Measurements from ENCODE around the gene PXN. TPM values are rescaled to one million over a fixed set of nuclear protein-coding genes. Genes with fewer than 3 reads are reported as not detected.
A peak's percentile ranks its signal among the peaks of the same experiment; 100 is the strongest.

Gene PXN
- total and polyA plus RNA-seq, 11 donors, result 34.3 to 103 (median 69.9) TPM

GRCh38 chr12:120261951-120262851, 3.3 kb downstream of the PXN start:
- Histone ChIP-seq H3K9me3 (no peaks in the 10 kb centered on the region), H3K4me3 (peak overlapping the region in 11 of 12 donors; percentile 91 to 100 (median 98)), H3K4me1 (peaks cover 14 to 80% (median 73%) of the 10 kb centered on the region in 12 donors), H3K36me3 (peaks cover 0 to 16% (median 0%) of the 10 kb centered on the region in 9 donors), H3K27ac (peak overlapping the region; percentile 88 to 99 (median 97)), H3K27me3 (no peaks in the 10 kb centered on the region)
- WGBS, 4 donors, result 46 to 68% (median 53%) methylated on average over 7 to 10 of the region's 10 CpGs
- TF ChIP-seq CTCF (IDR thresholded peaks at IDR 0.05) (no peak), POLR2A (IDR thresholded peaks at IDR 0.05) (no peak)
- intact Hi-C loops (cut with DNase I), result no loop called here
- DNase-seq, result no peak
- peak in 1 of 4 donors; percentile 25 for ATAC-seq

GRCh38 chr12:120260607-120261006, 4.9 kb downstream of the PXN start:
- DNase-seq (no peak), ATAC-seq (no peak)
- H3K4me1 ChIP-seq, result peaks cover 22 to 93% (median 86%) of the 10 kb centered on the region in 12 donors
- H3K27me3 ChIP-seq, result no peaks in the 10 kb centered on the region
- no peaks in the 10 kb centered on the region for H3K9me3 ChIP-seq
- peaks cover 0 to 17% (median under 1%) of the 10 kb centered on the region in 9 donors for H3K36me3 ChIP-seq
- peak overlapping the region in 4 of 12 donors; percentile 22 to 97 (median 92) for H3K27ac ChIP-seq
- intact Hi-C loops (cut with DNase I), result no loop called here
- TF ChIP-seq CTCF (IDR thresholded peaks at IDR 0.05) (no peak), POLR2A (IDR thresholded peaks at IDR 0.05) (no peak)
- H3K4me3 ChIP-seq, result no peak overlapping the region
- WGBS, 4 donors, result 89 to 95% (median 93%) methylated on average over 5 of the region's 5 CpGs

- peaks cover 22 to 100% (median 93%) of the 10 kb centered on the region in 12 donors for H3K4me1 ChIP-seq
- H3K4me3 ChIP-seq, result no peak overlapping the region
- TF ChIP-seq CTCF (IDR thresholded peaks at IDR 0.05), result no peak
- no peak for TF ChIP-seq POLR2A (IDR thresholded peaks at IDR 0.05)
- no peaks in the 10 kb centered on the region for H3K9me3 ChIP-seq
- 57 to 63% (median 60%) methylated on average over 8 of the region's 8 CpGs for WGBS, 4 donors
- intact Hi-C loops (cut with DNase I), result no loop called here
- DNase-seq, result peak in 1 of 5 donors; percentile 58
- H3K27ac ChIP-seq, result peak overlapping the region; percentile 42 to 97 (median 86)
- no peaks in the 10 kb centered on the region for H3K27me3 ChIP-seq
- ATAC-seq, result peak in 2 of 4 donors; percentile 30 to 50
- peaks cover 0 to 27% (median 7%) of the 10 kb centered on the region in 9 donors for H3K36me3 ChIP-seq
These were observed 5.9 kb downstream of the PXN start for GRCh38 chr12:120259418-120260202.
